DOHH2 (cell line): ENCODE measurements around the gene RSF1.

Experiments used
- H3F3A ChIP-seq: fragments of 200-600 bp; sonication (generic), shearing (Covaris generic); 2 replicates; pipeline ENCODE4 v1.6.0; 2016; ENCODE audit warnings: antibody characterized with exemption, mild to moderate bottlenecking; ENCODE audit not compliant: control insufficient read depth, insufficient read depth
- H3K27ac ChIP-seq: fragments of 200-600 bp; sonication (generic); 2 replicates; pipeline ENCODE4 v1.5.1; 2014; ENCODE audit warnings: low read depth, mild to moderate bottlenecking, low read length, moderate library complexity
- H3K27me3 ChIP-seq: fragments of 200-600 bp; sonication (generic); 2 replicates; pipeline ENCODE4 v1.6.1; 2014; ENCODE audit warnings: mild to moderate bottlenecking, low read length, mixed read lengths; ENCODE audit not compliant: control insufficient read depth
- H3K36me3 ChIP-seq: fragments of 200-600 bp; sonication (generic); 2 replicates; pipeline ENCODE4 v1.6.1; 2014; ENCODE audit warnings: mild to moderate bottlenecking, low read length, moderate library complexity, mixed read lengths; ENCODE audit not compliant: control insufficient read depth
- H3K4me1 ChIP-seq: fragments of 200-600 bp; sonication (generic); 2 replicates; pipeline ENCODE4 v1.6.1; 2014; ENCODE audit warnings: mild to moderate bottlenecking, low read length, mixed read lengths; ENCODE audit not compliant: control insufficient read depth
- H3K4me2 ChIP-seq: fragments of 200-600 bp; sonication (generic); 2 replicates; pipeline ENCODE4 v1.6.0; 2014; ENCODE audit warnings: mild to moderate bottlenecking, low read length, moderate library complexity
- H3K4me3 ChIP-seq: fragments of 200-600 bp; sonication (generic); 2 replicates; pipeline ENCODE4 v1.5.1; 2014; ENCODE audit warnings: mild to moderate bottlenecking, low read length, mixed read lengths
- H3K79me2 ChIP-seq: fragments of 200-600 bp; sonication (generic); 2 replicates; pipeline ENCODE4 v1.6.1; 2014; ENCODE audit warnings: mild to moderate bottlenecking, low read length, mixed read lengths; ENCODE audit not compliant: control insufficient read depth
- H3K9me2 ChIP-seq: fragments of 200-600 bp; sonication (generic); replicated peaks from 2 replicates; pipeline ENCODE4 v1.6.1; 2014; ENCODE audit warnings: mild to moderate bottlenecking, low read length, mixed read lengths; ENCODE audit not compliant: control insufficient read depth
- H3K9me3 ChIP-seq: fragments of 200-600 bp; sonication (generic); 2 replicates; pipeline ENCODE4 v1.6.1; 2014; ENCODE audit warnings: antibody characterized with exemption, low read length, mixed read lengths; ENCODE audit not compliant: control insufficient read depth, insufficient read depth
- H4K20me1 ChIP-seq: fragments of 200-600 bp; sonication (generic); 2 replicates; pipeline ENCODE4 v1.6.0; 2014; ENCODE audit warnings: low read depth, mild to moderate bottlenecking, antibody characterized with exemption, low read length, moderate library complexity; ENCODE audit not compliant: control insufficient read depth, insufficient read depth
- EZH2phosphoT487 ChIP-seq: fragments of 200-600 bp; sonication (generic); IDR thresholded peaks from 2 replicates; pipeline ENCODE4 v1.6.1; 2017; ENCODE audit warnings: borderline replicate concordance, mild to moderate bottlenecking, antibody characterized with exemption, low read length, moderate library complexity, mixed read lengths
- TF ChIP-seq, protein P1 (sequence below): fragments of 200-600 bp; sonication (generic); IDR thresholded peaks from one replicate; pipeline ENCODE4 v1.5.1; 2014; ENCODE audit warnings: antibody characterized with exemption, mild to moderate bottlenecking, low read depth, low read length; ENCODE audit not compliant: poor library complexity, severe bottlenecking

The RSF1 gene

DNA sequence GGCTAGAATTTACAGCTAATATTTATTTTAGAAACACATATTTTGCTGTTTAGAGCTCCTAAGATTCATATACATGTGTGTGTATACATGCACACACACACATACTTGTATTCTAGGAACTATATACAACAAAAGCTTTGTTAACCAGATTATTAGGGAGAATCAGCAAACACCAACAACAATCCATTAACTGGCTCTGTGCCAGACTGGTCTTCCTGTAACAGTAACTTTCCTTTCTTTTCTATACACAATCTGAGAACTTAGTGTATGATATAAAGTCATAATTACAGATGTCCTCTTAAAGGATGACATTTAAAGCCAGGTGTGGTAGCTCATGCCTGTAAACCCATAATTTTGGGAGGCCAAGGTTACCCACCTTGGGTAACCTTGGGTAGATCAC is 133.4 kb downstream of the RSF1 start:
- Histone ChIP-seq H3K36me3 (peaks cover 66% of the 10 kb centered on the region), H3K9me2 (no peaks in the 10 kb centered on the region), H3K4me1 (no peaks in the 10 kb centered on the region), H3K9me3 (no peaks in the 10 kb centered on the region), H3K4me3 (no peak overlapping the region), H3K27me3 (no peaks in the 10 kb centered on the region), H3F3A (no peaks in the 10 kb centered on the region), H4K20me1 (no peaks in the 10 kb centered on the region), H3K79me2 (no peaks in the 10 kb centered on the region), H3K4me2 (no peak overlapping the region), H3K27ac (no peak overlapping the region)
- TF ChIP-seq, protein P1, sequence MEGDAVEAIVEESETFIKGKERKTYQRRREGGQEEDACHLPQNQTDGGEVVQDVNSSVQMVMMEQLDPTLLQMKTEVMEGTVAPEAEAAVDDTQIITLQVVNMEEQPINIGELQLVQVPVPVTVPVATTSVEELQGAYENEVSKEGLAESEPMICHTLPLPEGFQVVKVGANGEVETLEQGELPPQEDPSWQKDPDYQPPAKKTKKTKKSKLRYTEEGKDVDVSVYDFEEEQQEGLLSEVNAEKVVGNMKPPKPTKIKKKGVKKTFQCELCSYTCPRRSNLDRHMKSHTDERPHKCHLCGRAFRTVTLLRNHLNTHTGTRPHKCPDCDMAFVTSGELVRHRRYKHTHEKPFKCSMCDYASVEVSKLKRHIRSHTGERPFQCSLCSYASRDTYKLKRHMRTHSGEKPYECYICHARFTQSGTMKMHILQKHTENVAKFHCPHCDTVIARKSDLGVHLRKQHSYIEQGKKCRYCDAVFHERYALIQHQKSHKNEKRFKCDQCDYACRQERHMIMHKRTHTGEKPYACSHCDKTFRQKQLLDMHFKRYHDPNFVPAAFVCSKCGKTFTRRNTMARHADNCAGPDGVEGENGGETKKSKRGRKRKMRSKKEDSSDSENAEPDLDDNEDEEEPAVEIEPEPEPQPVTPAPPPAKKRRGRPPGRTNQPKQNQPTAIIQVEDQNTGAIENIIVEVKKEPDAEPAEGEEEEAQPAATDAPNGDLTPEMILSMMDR: no peak
- TF ChIP-seq EZH2phosphoT487: no peak

DNA sequence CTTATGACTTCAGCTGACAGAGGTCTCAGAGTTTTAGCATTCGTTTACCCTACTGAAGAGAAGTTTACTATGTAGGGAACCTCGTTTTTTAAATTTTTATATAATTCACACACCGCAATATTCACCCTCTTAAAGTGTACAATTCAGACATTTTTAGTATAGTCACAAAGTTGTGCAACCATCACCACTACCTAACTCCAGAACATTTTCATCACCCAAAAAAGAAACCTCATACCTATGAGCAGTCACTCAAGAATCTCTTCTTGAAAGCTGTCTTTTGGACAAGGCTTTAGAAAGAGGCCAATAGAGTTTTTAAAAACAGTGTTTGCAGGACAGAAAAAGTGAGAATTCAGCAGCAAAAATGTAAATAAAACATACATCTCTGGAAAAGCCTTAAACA is 143.4 kb downstream of the RSF1 start:
- no peaks in the 10 kb centered on the region for H3K79me2 ChIP-seq
- H3K9me3 ChIP-seq: no peaks in the 10 kb centered on the region
- no peaks in the 10 kb centered on the region for H3K9me2 ChIP-seq
- H4K20me1 ChIP-seq: no peaks in the 10 kb centered on the region
- H3K4me1 ChIP-seq: no peaks in the 10 kb centered on the region
- no peak overlapping the region for H3K4me3 ChIP-seq
- H3K4me2 ChIP-seq: no peak overlapping the region
- TF ChIP-seq, protein P1: no peak
- no peak for TF ChIP-seq EZH2phosphoT487
- H3F3A ChIP-seq: no peaks in the 10 kb centered on the region
- H3K27me3 ChIP-seq: no peaks in the 10 kb centered on the region
- H3K36me3 ChIP-seq: peaks cover 77% of the 10 kb centered on the region
- no peak overlapping the region for H3K27ac ChIP-seq

DNA sequence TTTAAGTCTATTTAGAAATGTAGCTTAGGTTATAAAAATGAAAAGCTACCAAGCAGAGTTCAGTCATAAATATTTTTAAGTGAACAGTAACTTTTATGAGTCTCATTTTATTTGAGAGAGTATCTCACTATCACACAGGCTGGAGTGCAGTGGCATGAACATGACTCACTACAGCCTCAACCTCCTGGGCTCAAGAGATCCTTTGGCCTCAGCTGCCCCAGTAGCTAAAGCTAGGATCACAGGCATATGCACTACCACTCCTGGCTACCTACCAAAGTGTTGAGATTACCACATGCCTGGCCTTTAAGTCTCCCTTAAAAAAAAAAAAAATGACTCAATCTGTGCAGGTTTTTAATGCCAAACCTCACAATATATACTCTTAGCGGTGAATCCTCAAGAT is 148.3 kb downstream of the RSF1 start:
- Histone ChIP-seq H3K79me2 (no peaks in the 10 kb centered on the region), H3K9me2 (no peaks in the 10 kb centered on the region), H3K27me3 (no peaks in the 10 kb centered on the region), H3K27ac (no peak overlapping the region), H3K4me2 (no peak overlapping the region), H3K4me3 (no peak overlapping the region), H3F3A (no peaks in the 10 kb centered on the region), H4K20me1 (no peaks in the 10 kb centered on the region), H3K9me3 (no peaks in the 10 kb centered on the region), H3K4me1 (no peaks in the 10 kb centered on the region), H3K36me3 (peaks cover 82% of the 10 kb centered on the region)
- TF ChIP-seq, protein P1: no peak
- no peak for TF ChIP-seq EZH2phosphoT487
